ENCODE measurements around the gene CHRM5.

GRCh38 chr15:33959844-33960548, 8.3 kb upstream of the CHRM5 start:
- TF ChIP-seq EZH2 (optimal IDR thresholded peaks at IDR 0.05; ENCODE audit: low read depth, low read length) (no peak), CTCF (IDR thresholded peaks at IDR 0.05; ENCODE audit: low read length) (no peak), EZH2phosphoT487 (IDR thresholded peaks at IDR 0.05; ENCODE audit: low read length) (no peak)

Measured in MM.1S (cell line).